Natural killer cell treated with Interleukin-12 subunit alpha and Interleukin-12 subunit beta and Interleukin-15 and Interleukin-18, amount 100 ng/mL, for 72 hours (primary cell): ENCODE measurements around the gene OTULIN. TPM values are rescaled to one million over a fixed set of nuclear protein-coding genes. Genes with fewer than 3 reads are reported as not detected.

Experiments used
- total RNA-seq, 2 donors: library from RNA; stranded (reverse); gene quantifications; one replicate each; pipeline ENCODE4 v1.2.3, GENCODE V29; 2022

OTULIN gene
- total RNA-seq, 2 donors from 2014 or later: 111 to 135 TPM

Other genes with a start within 250 kb of the OTULIN start
- 10 to 100 TPM; 10.7 to 14.6 TPM for gene OTULINL, start 82.9 kb upstream of the OTULIN start, total RNA-seq
- 10 to 100 TPM; 37.2 to 95.4 TPM for gene ANKH, start 207.1 kb downstream of the OTULIN start, total RNA-seq